Immature natural killer cell (primary cell): ENCODE measurements around the gene TRIM6. TPM values are rescaled to one million over a fixed set of nuclear protein-coding genes. Genes with fewer than 3 reads are reported as not detected.

Source experiments
- DNase-seq, 3 donors: peaks; one replicate each; pipeline ENCODE4 v3.0.0; 2022; ENCODE audit warnings: mixed read lengths in 1 of 3
- H3K27ac Mint-ChIP-seq, 6 donors: one replicate each; pipeline ENCODE4 v1.8.0; 2020; ENCODE audit warnings: mixed read lengths in 6 of 6, mild to moderate bottlenecking in 5 of 6, inconsistent platforms in 4 of 6, moderate library complexity in 3 of 6
- H3K27me3 Mint-ChIP-seq, 3 donors: one replicate each; pipeline ENCODE4 v1.8.0; 2020 to 2021; ENCODE audit warnings: low read depth in 3 of 3, mild to moderate bottlenecking in 3 of 3, mixed read lengths in 3 of 3, moderate library complexity in 3 of 3, inconsistent platforms in 1 of 3
- H3K36me3 Mint-ChIP-seq, 3 donors: one replicate each; pipeline ENCODE4 v1.8.0; 2020; ENCODE audit warnings: mixed read lengths in 3 of 3, inconsistent platforms in 2 of 3, mild to moderate bottlenecking in 2 of 3
- H3K4me1 Mint-ChIP-seq, 2 donors: one replicate each; pipeline ENCODE4 v1.8.0; 2020; ENCODE audit warnings: inconsistent platforms in 2 of 2, mild to moderate bottlenecking in 2 of 2, mixed read lengths in 2 of 2, moderate library complexity in 1 of 2
- H3K4me3 Mint-ChIP-seq, 5 donors: one replicate each; pipeline ENCODE4 v1.8.0; 2020; ENCODE audit warnings: mild to moderate bottlenecking in 5 of 5, mixed read lengths in 5 of 5, inconsistent platforms in 3 of 5, moderate library complexity in 3 of 5
- H3K9me3 Mint-ChIP-seq, 6 donors: one replicate each; pipeline ENCODE4 v1.8.0; 2020; ENCODE audit warnings: mild to moderate bottlenecking in 6 of 6, mixed read lengths in 6 of 6, inconsistent platforms in 4 of 6, moderate library complexity in 3 of 6
- polyA plus RNA-seq, 3 donors: library from polyadenylated mRNA; unstranded; fragments of 300-500 nt; fragmentation: Illumina TruSeq; gene quantifications; one replicate each; pipeline ENCODE4 v1.2.3, GENCODE V29; 2021

The TRIM6 gene
- polyA plus RNA-seq, 3 donors from 2014 or later: not detected

DNA sequence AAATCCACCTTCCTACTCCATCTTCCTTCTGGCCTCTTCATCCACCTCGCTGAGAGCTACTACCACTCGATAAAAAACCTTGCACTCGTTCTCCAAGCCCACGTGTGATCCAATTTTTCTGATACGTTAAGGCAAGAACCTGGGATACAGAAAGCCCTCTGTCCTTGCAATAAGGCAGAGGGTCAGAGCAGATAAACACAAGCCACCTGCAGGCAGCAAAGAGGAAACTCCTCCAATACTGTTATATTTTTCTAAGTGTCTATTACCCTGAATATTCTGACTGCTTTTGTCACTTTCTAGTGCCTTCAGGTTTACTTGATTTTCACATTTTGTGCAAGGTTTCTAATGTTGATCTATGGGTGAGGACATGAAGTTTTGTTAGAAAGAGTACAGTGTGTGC, 61.9 kb downstream of the TRIM6 start:
- H3K36me3 Mint-ChIP-seq: peaks cover 6 to 25% (median 11%) of the 10 kb centered on the region in 3 donors
- no peak overlapping the region for H3K27ac Mint-ChIP-seq
- no peak for DNase-seq
- no peaks in the 10 kb centered on the region for H3K9me3 Mint-ChIP-seq
- H3K4me1 Mint-ChIP-seq: no peaks in the 10 kb centered on the region
- H3K4me3 Mint-ChIP-seq: no peak overlapping the region
- no peaks in the 10 kb centered on the region for H3K27me3 Mint-ChIP-seq

Other genes starting within 250 kb of the TRIM6 start
- gene OR51B6, start 245.1 kb upstream of the TRIM6 start, polyA plus RNA-seq: not detected
- not detected for gene OR51M1, start 212.8 kb upstream of the TRIM6 start, polyA plus RNA-seq
- not detected for gene OR51Q1, start 174.5 kb upstream of the TRIM6 start, polyA plus RNA-seq
- gene OR51I1, start 155.1 kb upstream of the TRIM6 start, polyA plus RNA-seq: not detected
- gene OR51I2, start 147.3 kb upstream of the TRIM6 start, polyA plus RNA-seq: not detected
- gene OR52D1, start 108.0 kb upstream of the TRIM6 start, polyA plus RNA-seq: not detected
- gene UBQLN3, start 86.7 kb upstream of the TRIM6 start, polyA plus RNA-seq: not detected
- gene UBQLNL, start 79.9 kb upstream of the TRIM6 start, polyA plus RNA-seq: not detected
- gene OR52H1, start 48.1 kb upstream of the TRIM6 start, polyA plus RNA-seq: not detected
- gene OR52B6, start 15.8 kb upstream of the TRIM6 start, polyA plus RNA-seq: not detected
- 10 to 100 TPM; 13.6 to 37.6 (median 18.8) TPM for gene TRIM34, start 28.4 kb downstream of the TRIM6 start, polyA plus RNA-seq
- gene TRIM5, start 88.4 kb downstream of the TRIM6 start, polyA plus RNA-seq: 10 to 100 TPM in 2 of 3 donors, 1 to 10 TPM in 1; 8.9 to 19.8 (median 14.6) TPM
- 100 to 1,000 TPM; 148 to 196 (median 166) TPM for gene TRIM22, start 93.2 kb downstream of the TRIM6 start, polyA plus RNA-seq
- under 1 TPM in 1 of 3 donors, not detected in 2; 0.28 TPM for gene OR56B1, start 139.8 kb downstream of the TRIM6 start, polyA plus RNA-seq
- gene OR52N4, start 157.6 kb downstream of the TRIM6 start, polyA plus RNA-seq: not detected
- not detected for gene OR52N5, start 186.7 kb downstream of the TRIM6 start, polyA plus RNA-seq
- not detected for gene OR52N1, start 194.6 kb downstream of the TRIM6 start, polyA plus RNA-seq
- gene OR52N2, start 212.3 kb downstream of the TRIM6 start, polyA plus RNA-seq: not detected
- not detected for gene OR52E6, start 245.3 kb downstream of the TRIM6 start, polyA plus RNA-seq